Stimulated activated naive CD8-positive, alpha-beta T cell treated with anti-CD3 and anti-CD28 coated beads, Interleukin-15, Interleukin-2, amounts not matched to agents 100 ng/mL and 50 ng/mL, for 24 hours (primary cell): ENCODE data around the gene ELOVL7.
"Not testable (repeated sequence)": the region's sequence is repeated elsewhere in the genome, so short reads cannot be mapped to it uniquely, and the experiment has no call there.

ENCODE experiments used
- H3K27ac Mint-ChIP-seq: one replicate; pipeline ENCODE4 v1.8.0; 2021; ENCODE audit warnings: mild to moderate bottlenecking, mixed read lengths
- H3K27me3 Mint-ChIP-seq: one replicate; pipeline ENCODE4 v1.8.0; 2021; ENCODE audit warnings: mixed read lengths
- H3K36me3 Mint-ChIP-seq: one replicate; pipeline ENCODE4 v1.8.0; 2021; ENCODE audit warnings: low read depth, mixed read lengths
- H3K4me1 Mint-ChIP-seq: one replicate; pipeline ENCODE4 v1.8.0; 2021; ENCODE audit warnings: low read depth, mixed read lengths
- H3K4me3 Mint-ChIP-seq: one replicate; pipeline ENCODE4 v1.8.0; 2021; ENCODE audit warnings: mild to moderate bottlenecking, mixed read lengths
- H3K9me3 Mint-ChIP-seq: one replicate; pipeline ENCODE4 v1.8.0; 2021; ENCODE audit warnings: mixed read lengths

ELOVL7 gene

GRCh38 chr5:60727033-60727679, 116.9 kb downstream of the ELOVL7 start:
- Mint-ChIP-seq H3K9me3 (no peaks in the 10 kb centered on the region), H3K4me1 (no peaks in the 10 kb centered on the region), H3K27ac (peak overlapping the region; percentile 38), H3K4me3 (no peak overlapping the region), H3K36me3 (no peaks in the 10 kb centered on the region), H3K27me3 (peaks cover 6% of the 10 kb centered on the region)

- no peaks in the 10 kb centered on the region for H3K4me1 Mint-ChIP-seq
- no peaks in the 10 kb centered on the region for H3K36me3 Mint-ChIP-seq
- H3K9me3 Mint-ChIP-seq = no peaks in the 10 kb centered on the region
- no peak overlapping the region for H3K4me3 Mint-ChIP-seq
- H3K27ac Mint-ChIP-seq = no peak overlapping the region
- H3K27me3 Mint-ChIP-seq = peaks cover 17% of the 10 kb centered on the region
These were observed 119.9 kb downstream of the ELOVL7 start for GRCh38 chr5:60724126-60724525.

- Mint-ChIP-seq H3K4me3 (no peak overlapping the region), H3K27ac (no peak overlapping the region), H3K27me3 (peaks cover 23% of the 10 kb centered on the region), H3K4me1 (no peaks in the 10 kb centered on the region), H3K9me3 (peaks cover 3% of the 10 kb centered on the region), H3K36me3 (no peaks in the 10 kb centered on the region)
These were observed 121.7 kb downstream of the ELOVL7 start for GRCh38 chr5:60722416-60722815.

DNA sequence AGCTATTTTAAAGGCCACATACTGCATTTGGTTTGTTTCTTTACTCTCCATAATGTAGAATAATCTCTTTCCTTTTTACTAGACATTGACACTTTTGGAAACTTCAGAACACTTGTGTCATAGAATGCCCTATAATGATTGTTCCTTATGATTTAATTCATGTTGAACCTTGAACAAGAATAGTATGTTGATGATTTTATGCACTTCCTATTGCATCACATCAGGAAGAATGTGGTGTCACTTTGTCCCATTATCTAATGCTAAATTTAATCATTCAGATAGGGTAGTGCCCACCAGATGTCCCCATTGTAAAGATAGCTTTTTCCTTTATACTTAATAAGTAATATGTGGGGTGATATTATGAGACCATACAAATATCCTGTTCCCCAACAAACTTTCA, 124.7 kb downstream of the ELOVL7 start:
- no peak overlapping the region for H3K27ac Mint-ChIP-seq

GRCh38 chr5:60718166-60718892, 125.7 kb downstream of the ELOVL7 start:
- no peaks in the 10 kb centered on the region for H3K4me1 Mint-ChIP-seq
- no peak overlapping the region for H3K4me3 Mint-ChIP-seq
- peaks cover 14% of the 10 kb centered on the region for H3K9me3 Mint-ChIP-seq
- peaks cover 40% of the 10 kb centered on the region for H3K27me3 Mint-ChIP-seq
- no peaks in the 10 kb centered on the region for H3K36me3 Mint-ChIP-seq
- no peak overlapping the region for H3K27ac Mint-ChIP-seq

More for the DNA sequence above, 124.7 kb downstream of the ELOVL7 start:
- H3K36me3 Mint-ChIP-seq = no peaks in the 10 kb centered on the region
- H3K9me3 Mint-ChIP-seq = peaks cover 12% of the 10 kb centered on the region
- H3K4me1 Mint-ChIP-seq = no peaks in the 10 kb centered on the region
- H3K4me3 Mint-ChIP-seq = no peak overlapping the region
- H3K27me3 Mint-ChIP-seq = peaks cover 38% of the 10 kb centered on the region

DNA sequence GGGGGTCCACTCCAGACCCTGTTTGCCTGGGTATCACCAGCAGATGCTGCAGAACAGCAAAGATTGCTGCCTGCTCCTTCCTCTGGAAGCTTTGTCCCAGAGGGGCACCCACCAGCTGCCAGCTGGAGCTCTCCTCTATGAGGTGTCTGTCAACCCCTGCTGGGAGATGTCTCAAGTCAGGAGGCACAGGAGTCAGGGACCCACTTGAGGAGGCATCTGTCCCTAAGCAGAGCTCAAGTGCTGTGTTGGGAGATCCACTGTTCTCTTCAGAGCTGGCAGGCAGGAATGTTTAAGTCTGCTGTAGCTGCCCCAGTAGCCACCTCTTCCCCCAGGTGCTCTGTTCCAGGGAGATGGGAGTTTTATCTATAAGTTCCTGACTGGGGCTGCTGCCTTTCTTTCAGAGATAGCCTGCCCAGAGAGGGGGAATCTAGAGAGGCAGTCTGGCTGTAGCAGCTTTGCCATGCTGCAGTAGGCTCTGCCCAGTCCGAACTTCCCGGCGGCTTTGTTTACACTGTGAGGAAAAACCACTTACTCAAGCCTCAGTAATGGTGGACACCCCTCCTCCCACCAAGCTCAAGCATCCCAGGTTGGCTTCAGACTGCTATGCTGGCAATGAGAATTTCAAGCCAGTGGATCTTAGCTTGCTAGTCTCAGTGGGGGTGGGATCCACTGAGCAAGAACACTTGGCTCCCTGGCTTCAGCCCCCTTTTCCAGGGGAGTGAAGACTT, 128.7 kb downstream of the ELOVL7 start:
- H3K4me1 Mint-ChIP-seq, H3K36me3 Mint-ChIP-seq, H3K4me3 Mint-ChIP-seq, H3K27ac Mint-ChIP-seq: not testable (repeated sequence)
- Mint-ChIP-seq H3K27me3 (peaks cover 44% of the 10 kb centered on the region), H3K9me3 (peaks cover 18% of the 10 kb centered on the region)

DNA sequence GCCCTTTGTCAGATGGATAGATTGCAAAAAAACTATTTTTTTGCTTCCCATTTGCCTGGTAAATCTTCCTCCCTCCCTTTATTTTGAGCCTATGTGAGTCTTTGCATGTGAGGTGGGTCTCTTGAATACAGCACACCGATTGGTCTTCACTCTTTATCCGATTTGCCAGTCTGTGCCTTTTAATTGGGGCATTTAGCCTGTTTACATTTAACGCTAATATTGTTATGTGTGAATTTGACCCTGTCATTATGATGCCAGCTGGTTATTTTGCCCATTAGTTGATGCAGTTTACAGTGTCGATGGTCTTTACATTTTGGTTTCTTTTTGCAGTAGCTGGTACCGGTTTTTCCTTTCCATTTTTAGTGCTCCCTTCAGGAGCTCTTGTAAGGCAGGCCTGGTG, 131.1 kb downstream of the ELOVL7 start:
- Mint-ChIP-seq H3K4me3 (no peak overlapping the region), H3K9me3 (peaks cover 18% of the 10 kb centered on the region), H3K36me3 (no peaks in the 10 kb centered on the region), H3K4me1 (no peaks in the 10 kb centered on the region), H3K27ac (no peak overlapping the region), H3K27me3 (peaks cover 34% of the 10 kb centered on the region)

DNA sequence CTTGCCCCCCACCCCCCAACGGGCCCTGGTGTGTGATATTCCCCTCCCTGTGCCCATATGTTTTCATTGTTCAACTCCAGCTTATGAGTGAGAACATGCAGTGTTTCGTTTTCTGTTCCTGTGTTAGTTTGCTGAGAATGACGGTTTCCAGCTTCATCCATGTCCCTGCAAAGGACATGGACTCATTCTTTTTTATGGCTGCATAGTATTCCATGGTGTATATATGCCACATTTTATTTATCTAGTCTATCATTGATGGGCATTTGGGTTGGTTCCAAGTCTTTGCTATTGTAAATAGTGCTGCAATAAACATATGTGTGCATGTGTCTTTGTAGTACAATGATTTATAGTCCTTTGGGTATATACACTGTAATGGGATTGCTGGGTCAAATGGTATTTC, 132.2 kb downstream of the ELOVL7 start:
- H3K27me3 Mint-ChIP-seq = peaks cover 27% of the 10 kb centered on the region
- not testable (repeated sequence) for H3K27ac Mint-ChIP-seq
- H3K9me3 Mint-ChIP-seq = peaks cover 13% of the 10 kb centered on the region

DNA sequence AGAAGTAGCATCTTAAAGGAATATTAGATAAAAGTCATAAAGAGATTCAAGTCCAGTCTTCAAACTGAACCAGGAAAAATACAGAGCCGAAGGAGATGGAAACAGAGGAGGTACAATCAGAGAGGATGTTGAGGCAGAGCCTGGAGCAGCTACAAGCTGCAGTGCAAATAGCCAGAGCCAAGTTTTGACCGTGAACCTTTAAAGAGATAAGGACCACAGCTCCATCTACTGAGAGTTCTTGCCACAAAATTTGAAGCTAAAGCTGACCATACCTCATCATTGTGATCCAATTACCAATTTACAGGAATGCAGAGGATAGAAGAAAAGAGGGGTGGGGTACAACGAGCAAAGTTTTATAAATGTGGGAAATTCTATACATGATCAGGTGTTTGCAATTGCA, 133.7 kb downstream of the ELOVL7 start:
- Mint-ChIP-seq H3K4me3 (no peak overlapping the region), H3K27ac (no peak overlapping the region), H3K27me3 (peaks cover 24% of the 10 kb centered on the region), H3K9me3 (peaks cover 13% of the 10 kb centered on the region), H3K4me1 (no peaks in the 10 kb centered on the region), H3K36me3 (no peaks in the 10 kb centered on the region)

More for the DNA sequence above, 132.2 kb downstream of the ELOVL7 start:
- not testable (repeated sequence) for H3K36me3 Mint-ChIP-seq, H3K4me3 Mint-ChIP-seq, H3K4me1 Mint-ChIP-seq

GRCh38 chr5:60705144-60705543, 138.9 kb downstream of the ELOVL7 start:
- H3K9me3 Mint-ChIP-seq = no peaks in the 10 kb centered on the region
- H3K27ac Mint-ChIP-seq = no peak overlapping the region
- H3K36me3 Mint-ChIP-seq = no peaks in the 10 kb centered on the region
- peaks cover 17% of the 10 kb centered on the region for H3K27me3 Mint-ChIP-seq
- no peak overlapping the region for H3K4me3 Mint-ChIP-seq
- H3K4me1 Mint-ChIP-seq = peaks cover 17% of the 10 kb centered on the region

- Mint-ChIP-seq H3K4me1 (peaks cover 21% of the 10 kb centered on the region), H3K36me3 (no peaks in the 10 kb centered on the region), H3K27ac (no peak overlapping the region), H3K4me3 (no peak overlapping the region), H3K9me3 (no peaks in the 10 kb centered on the region), H3K27me3 (peaks cover 16% of the 10 kb centered on the region)
These were observed 140.1 kb downstream of the ELOVL7 start for GRCh38 chr5:60703944-60704343.
